Thyroid gland (tissue), 4 donors: ENCODE results near the gene NDUFA6. TPM values are rescaled to one million over a fixed set of nuclear protein-coding genes. Genes with fewer than 3 reads are reported as not detected.
"Not testable (repeated sequence)": the region's sequence is repeated elsewhere in the genome, so short reads cannot be mapped to it uniquely, and the experiment has no call there.

ENCODE experiments used
- DNase-seq, 2 donors: peaks; one replicate each; pipeline ENCODE4 v3.0.0-alpha.2; 2019
- H3K27ac ChIP-seq, 3 donors: fragments of 200-600 bp; sonication (generic); 1 replicate in 2 of 3; 2 replicates in 1 of 3; pipeline ENCODE4 v1.5.1; 2016 to 2019; ENCODE audit warnings: mild to moderate bottlenecking in 1 of 3, moderate library complexity in 1 of 3
- H3K27me3 ChIP-seq: fragments of 200-600 bp; sonication (generic); one replicate; pipeline ENCODE4 v1.5.1; 2019
- H3K36me3 ChIP-seq, 2 donors: fragments of 200-600 bp; sonication (generic); one replicate each; pipeline ENCODE4 v1.5.1; 2016 to 2019
- H3K4me1 ChIP-seq, 2 donors: fragments of 200-600 bp; sonication (generic); one replicate each; pipeline ENCODE4 v1.5.1; 2017 to 2019
- H3K4me3 ChIP-seq, 3 donors: fragments of 200-600 bp; sonication (generic); replicated peaks in 1 of 3; 1 replicate in 2 of 3; 2 replicates in 1 of 3; pipeline ENCODE4 v1.5.1; 2016; ENCODE audit warnings: mild to moderate bottlenecking in 1 of 3
- H3K9me3 ChIP-seq: fragments of 200-600 bp; sonication (generic); one replicate; pipeline ENCODE4 v1.5.1; 2017
- CTCF ChIP-seq, 6 experiments: fragments of 200-600 bp in 3 of 6; fragments of 450-650 bp in 3 of 6; sonication (generic) in 3 of 6; IDR thresholded peaks; one replicate each; pipeline ENCODE4 v1.5.1; 2016 to 2019; ENCODE audit warnings: antibody characterized with exemption in 6 of 6, mild to moderate bottlenecking in 2 of 6, inconsistent platforms in 1 of 6, moderate library complexity in 1 of 6
- POLR2A ChIP-seq, 2 donors: fragments of 450-650 bp; IDR thresholded peaks; one replicate each; pipeline ENCODE4 v1.6.1; 2017; ENCODE audit warnings: antibody characterized with exemption in 2 of 2, mild to moderate bottlenecking in 2 of 2, moderate library complexity in 1 of 2
- WGBS, 2 donors: methylation state at CpG; one replicate each; pipeline ENCODE4 v1.1.5; 2017; 5-methylcytosine and 5-hydroxymethylcytosine counted together
- intact Hi-C: fragments of 100-400 bp; cut with DNase I; formaldehyde crosslinking; loops from one replicate; pipeline ENCODE4 v1.15.1; 2023
- total RNA-seq, 4 donors: library from RNA; depleted of rRNA; stranded (reverse); fragments of >200 nt; gene quantifications; one replicate each; pipeline ENCODE4 v1.2.3, GENCODE V29; 2016

NDUFA6 gene
- 10 to 100 TPM; 32.9 to 85.6 (median 73.4) TPM for total RNA-seq

GRCh38 chr22:42090596-42091454 lies at the start of gene NDUFA6:
NDUFA6 (minus strand) TSS chr22:42090772; CDS start chr22:42090744, 28 bp downstream.
- Histone ChIP-seq H3K4me1 (peaks cover 13 to 14% of the 10 kb centered on the region in 2 donors), H3K27me3 (no peaks in the 10 kb centered on the region), H3K27ac (peak within 1 kb of the TSS; percentile 89 to 95 (median 94)), H3K9me3 (no peaks in the 10 kb centered on the region), H3K36me3 (peaks cover 7 to 12% of the 10 kb centered on the region in 2 donors), H3K4me3 (peak within 1 kb of the TSS; percentile 58 to 87 (median 72))
- 0% methylated on average over 7 to 24 of the region's 71 CpGs for WGBS, 2 donors
- TF ChIP-seq POLR2A (IDR thresholded peaks at IDR 0.05), result peak; percentile 48 to 98
- peak; percentile 81 to 99 (median 96) for TF ChIP-seq CTCF (IDR thresholded peaks at IDR 0.05)
- DNase-seq, result peak; percentile 99
- intact Hi-C loops, result loop anchor here (5.0 to 10.0 kb wide), 2 partner anchors 194 to 346 kb away; no protein-coding TSS in a partner anchor

GRCh38 chr22:42140153-42140552 lies 49.6 kb upstream of the NDUFA6 start:
- H3K27ac ChIP-seq, H3K27me3 ChIP-seq, H3K36me3 ChIP-seq, H3K4me1 ChIP-seq, H3K9me3 ChIP-seq, H3K4me3 ChIP-seq, intact Hi-C loops, DNase-seq: not testable (repeated sequence)
- WGBS, 2 donors, result 87 to 90% methylated on average over 7 to 14 of the region's 17 CpGs

- H3K36me3 ChIP-seq, H3K9me3 ChIP-seq, H3K4me1 ChIP-seq, H3K4me3 ChIP-seq, H3K27me3 ChIP-seq, DNase-seq, H3K27ac ChIP-seq, intact Hi-C loops: not testable (repeated sequence)
- 79 to 88% methylated on average over 6 to 7 of the region's 7 CpGs for WGBS, 2 donors
Observed at GRCh38 chr22:42139508-42139907, 48.9 kb upstream of the NDUFA6 start.

- 90 to 92% methylated on average over 2 of the region's 2 CpGs for WGBS, 2 donors
- H3K4me3 ChIP-seq, result no peak overlapping the region
- no peaks in the 10 kb centered on the region for H3K9me3 ChIP-seq
- intact Hi-C loops, result no loop called here
- no peak for DNase-seq
- H3K27ac ChIP-seq, result no peak overlapping the region
- H3K36me3 ChIP-seq, result no peaks in the 10 kb centered on the region
- TF ChIP-seq POLR2A (IDR thresholded peaks at IDR 0.05) (no peak), CTCF (IDR thresholded peaks at IDR 0.05) (no peak)
- no peaks in the 10 kb centered on the region for H3K4me1 ChIP-seq
- H3K27me3 ChIP-seq, result no peaks in the 10 kb centered on the region
Observed at GRCh38 chr22:42138972-42139371, 48.4 kb upstream of the NDUFA6 start.

- 91 to 100% methylated on average over 13 to 17 of the region's 31 CpGs for WGBS, 2 donors
- no peak for TF ChIP-seq POLR2A (IDR thresholded peaks at IDR 0.05)
- TF ChIP-seq CTCF (IDR thresholded peaks at IDR 0.05), result no peak
- no peaks in the 10 kb centered on the region for H3K4me1 ChIP-seq
- intact Hi-C loops, result no loop called here
- H3K27me3 ChIP-seq, result no peaks in the 10 kb centered on the region
- H3K4me3 ChIP-seq, result no peak overlapping the region
- DNase-seq, result no peak
- H3K36me3 ChIP-seq, result no peaks in the 10 kb centered on the region
- no peaks in the 10 kb centered on the region for H3K9me3 ChIP-seq
- no peak overlapping the region for H3K27ac ChIP-seq
Observed at GRCh38 chr22:42138122-42138770, 47.7 kb upstream of the NDUFA6 start.

GRCh38 chr22:42135688-42136087 lies 45.1 kb upstream of the NDUFA6 start:
- intact Hi-C loops, H3K9me3 ChIP-seq, DNase-seq, H3K27me3 ChIP-seq, H3K4me1 ChIP-seq, H3K36me3 ChIP-seq, H3K27ac ChIP-seq, H3K4me3 ChIP-seq: not testable (repeated sequence)
- WGBS, 2 donors, result no CpG with 5 or more reads among the region's 4 CpGs
